Fibroblast of pulmonary artery (primary cell): Measurements from ENCODE around the gene GCN1.

ENCODE experiments used
- DNase-seq: peaks from one replicate; pipeline ENCODE4 v3.0.0-alpha.2; 2010; ENCODE audit warnings: low read depth
- H3K4me3 ChIP-seq: replicated peaks from 2 replicates; pipeline ENCODE4 v1.5.1; 2011; ENCODE audit warnings: low read depth, mild to moderate bottlenecking, control low read depth, low read length, moderate library complexity
- CTCF ChIP-seq: IDR thresholded peaks from 2 replicates; pipeline ENCODE4 v1.5.1; 2011; ENCODE audit warnings: mild to moderate bottlenecking, control low read depth, low read length, inconsistent platforms; ENCODE audit errors: missing control alignments

The GCN1 gene

GRCh38 chr12:120109570-120110267, 84.8 kb downstream of the GCN1 start:
- TF ChIP-seq CTCF: no peak
- no peak overlapping the region for H3K4me3 ChIP-seq
- no peak for DNase-seq

- no peak overlapping the region for H3K4me3 ChIP-seq
- TF ChIP-seq CTCF: no peak
- DNase-seq: no peak
These were observed 88.4 kb downstream of the GCN1 start for GRCh38 chr12:120106151-120106550.

GRCh38 chr12:120103371-120103770, 91.1 kb downstream of the GCN1 start:
- DNase-seq: no peak
- H3K4me3 ChIP-seq: no peak overlapping the region
- TF ChIP-seq CTCF: no peak

- TF ChIP-seq CTCF: no peak
- H3K4me3 ChIP-seq: no peak overlapping the region
- no peak for DNase-seq
These were observed 91.5 kb downstream of the GCN1 start for GRCh38 chr12:120103044-120103338.

- no peak overlapping the region for H3K4me3 ChIP-seq
- TF ChIP-seq CTCF: no peak
- DNase-seq: no peak
These were observed 92.1 kb downstream of the GCN1 start for GRCh38 chr12:120102189-120103043.

GRCh38 chr12:120101617-120102016, 92.9 kb downstream of the GCN1 start:
- TF ChIP-seq CTCF: no peak
- H3K4me3 ChIP-seq: no peak overlapping the region
- DNase-seq: no peak
